ENCODE measurements around the gene CAMTA2.

CAMTA2 gene

GRCh38 chr17:5027299-5027698, 39.8 kb upstream of the CAMTA2 start:
- no peak overlapping the region for H3K9ac ChIP-seq (ENCODE audit: low read length)
- H3K9me2 ChIP-seq (replicated peaks; ENCODE audit: insufficient read depth, low read length), result no peaks in the 10 kb centered on the region
- no peak overlapping the region for H2AFZ ChIP-seq (ENCODE audit: low read length)
- H3F3A ChIP-seq (ENCODE audit: insufficient read depth, low read length), result peaks cover 8% of the 10 kb centered on the region
- no peaks in the 10 kb centered on the region for H3K9me3 ChIP-seq (replicated peaks; ENCODE audit: insufficient read depth, low read length)
- H3K79me2 ChIP-seq (ENCODE audit: low read length), result no peaks in the 10 kb centered on the region
- no peaks in the 10 kb centered on the region for H3K36me3 ChIP-seq (replicated peaks; ENCODE audit: insufficient read depth, low read length)
- H3K4me2 ChIP-seq (ENCODE audit: low read depth, low read length), result no peak overlapping the region
- peaks cover 9% of the 10 kb centered on the region; the same call in 1 of the 2 replicates for H3K4me1 ChIP-seq (ENCODE audit: low read length)
- no peak for DNase-seq
- H3K4me3 ChIP-seq (ENCODE audit: low read length), result no peak overlapping the region
- TF ChIP-seq, protein P1, sequence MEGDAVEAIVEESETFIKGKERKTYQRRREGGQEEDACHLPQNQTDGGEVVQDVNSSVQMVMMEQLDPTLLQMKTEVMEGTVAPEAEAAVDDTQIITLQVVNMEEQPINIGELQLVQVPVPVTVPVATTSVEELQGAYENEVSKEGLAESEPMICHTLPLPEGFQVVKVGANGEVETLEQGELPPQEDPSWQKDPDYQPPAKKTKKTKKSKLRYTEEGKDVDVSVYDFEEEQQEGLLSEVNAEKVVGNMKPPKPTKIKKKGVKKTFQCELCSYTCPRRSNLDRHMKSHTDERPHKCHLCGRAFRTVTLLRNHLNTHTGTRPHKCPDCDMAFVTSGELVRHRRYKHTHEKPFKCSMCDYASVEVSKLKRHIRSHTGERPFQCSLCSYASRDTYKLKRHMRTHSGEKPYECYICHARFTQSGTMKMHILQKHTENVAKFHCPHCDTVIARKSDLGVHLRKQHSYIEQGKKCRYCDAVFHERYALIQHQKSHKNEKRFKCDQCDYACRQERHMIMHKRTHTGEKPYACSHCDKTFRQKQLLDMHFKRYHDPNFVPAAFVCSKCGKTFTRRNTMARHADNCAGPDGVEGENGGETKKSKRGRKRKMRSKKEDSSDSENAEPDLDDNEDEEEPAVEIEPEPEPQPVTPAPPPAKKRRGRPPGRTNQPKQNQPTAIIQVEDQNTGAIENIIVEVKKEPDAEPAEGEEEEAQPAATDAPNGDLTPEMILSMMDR (IDR thresholded peaks at IDR 0.05; ENCODE audit: low read length), result no peak
- TF ChIP-seq EZH2phosphoT487 (IDR thresholded peaks at IDR 0.05; ENCODE audit: low read length), result no peak
- no peak for TF ChIP-seq EZH2 (optimal IDR thresholded peaks at IDR 0.05; ENCODE audit: low read depth, low read length)
- no peaks in the 10 kb centered on the region for H3K27me3 ChIP-seq (replicated peaks; ENCODE audit: insufficient read depth, low read length)
- no peaks in the 10 kb centered on the region for H4K20me1 ChIP-seq (ENCODE audit: insufficient read depth, low read length)
- no peak overlapping the region for H3K27ac ChIP-seq (ENCODE audit: low read length)

- TF ChIP-seq, protein P1 (IDR thresholded peaks at IDR 0.05; ENCODE audit: low read length), result no peak
- TF ChIP-seq EZH2 (optimal IDR thresholded peaks at IDR 0.05; ENCODE audit: low read depth, low read length) (no peak), EZH2phosphoT487 (IDR thresholded peaks at IDR 0.05; ENCODE audit: low read length) (no peak)
- no peaks in the 10 kb centered on the region for H3K79me2 ChIP-seq (ENCODE audit: low read length)
- no peaks in the 10 kb centered on the region for H3K9me2 ChIP-seq (replicated peaks; ENCODE audit: insufficient read depth, low read length)
- no peak overlapping the region for H2AFZ ChIP-seq (ENCODE audit: low read length)
- no peaks in the 10 kb centered on the region for H3F3A ChIP-seq (ENCODE audit: insufficient read depth, low read length)
- no peak overlapping the region for H3K9ac ChIP-seq (ENCODE audit: low read length)
- no peaks in the 10 kb centered on the region for H3K9me3 ChIP-seq (replicated peaks; ENCODE audit: insufficient read depth, low read length)
- no peaks in the 10 kb centered on the region for H3K4me1 ChIP-seq (ENCODE audit: low read length)
- H3K36me3 ChIP-seq (replicated peaks; ENCODE audit: insufficient read depth, low read length), result no peaks in the 10 kb centered on the region
- no peak overlapping the region for H3K4me2 ChIP-seq (ENCODE audit: low read depth, low read length)
- no peak overlapping the region for H3K4me3 ChIP-seq (ENCODE audit: low read length)
- no peaks in the 10 kb centered on the region for H4K20me1 ChIP-seq (ENCODE audit: insufficient read depth, low read length)
- no peak for DNase-seq
- H3K27ac ChIP-seq (ENCODE audit: low read length), result no peak overlapping the region
- H3K27me3 ChIP-seq (replicated peaks; ENCODE audit: insufficient read depth, low read length), result no peaks in the 10 kb centered on the region
Measured at GRCh38 chr17:5024604-5025003, 37.1 kb upstream of the CAMTA2 start.

GRCh38 chr17:5023588-5024147, 36.2 kb upstream of the CAMTA2 start:
- Histone ChIP-seq H3K4me3 (ENCODE audit: low read length) (no peak overlapping the region), H3K27ac (ENCODE audit: low read length) (no peak overlapping the region), H3K27me3 (replicated peaks; ENCODE audit: insufficient read depth, low read length) (no peaks in the 10 kb centered on the region), H3K9me2 (replicated peaks; ENCODE audit: insufficient read depth, low read length) (no peaks in the 10 kb centered on the region), H3K4me1 (ENCODE audit: low read length) (no peaks in the 10 kb centered on the region), H2AFZ (ENCODE audit: low read length) (no peak overlapping the region), H3K9me3 (replicated peaks; ENCODE audit: insufficient read depth, low read length) (no peaks in the 10 kb centered on the region), H3K9ac (ENCODE audit: low read length) (no peak overlapping the region), H3F3A (ENCODE audit: insufficient read depth, low read length) (no peaks in the 10 kb centered on the region), H3K4me2 (ENCODE audit: low read depth, low read length) (no peak overlapping the region), H4K20me1 (ENCODE audit: insufficient read depth, low read length) (no peaks in the 10 kb centered on the region), H3K36me3 (replicated peaks; ENCODE audit: insufficient read depth, low read length) (no peaks in the 10 kb centered on the region), H3K79me2 (ENCODE audit: low read length) (no peaks in the 10 kb centered on the region)
- TF ChIP-seq, protein P1 (IDR thresholded peaks at IDR 0.05; ENCODE audit: low read length), result no peak
- TF ChIP-seq EZH2phosphoT487 (IDR thresholded peaks at IDR 0.05; ENCODE audit: low read length), result no peak
- no peak for TF ChIP-seq EZH2 (optimal IDR thresholded peaks at IDR 0.05; ENCODE audit: low read depth, low read length)
- DNase-seq, result no peak
